IPS-18a (cell line): ENCODE results near the gene MEGF10.
"Not testable (repeated sequence)": the region's sequence is repeated elsewhere in the genome, so short reads cannot be mapped to it uniquely, and the experiment has no call there.

ENCODE experiments used
- H3K27ac ChIP-seq: one replicate; pipeline ENCODE4 v1.5.1; 2013; ENCODE audit warnings: low read length
- H3K27me3 ChIP-seq: one replicate; pipeline ENCODE4 v1.6.1; 2013; ENCODE audit warnings: mild to moderate bottlenecking, low read length; ENCODE audit not compliant: control insufficient read depth, insufficient read depth
- H3K36me3 ChIP-seq: one replicate; pipeline ENCODE4 v1.6.1; 2013; ENCODE audit warnings: low read depth, low read length; ENCODE audit not compliant: control insufficient read depth
- H3K4me1 ChIP-seq: one replicate; pipeline ENCODE4 v1.6.1; 2013; ENCODE audit warnings: low read depth, low read length; ENCODE audit not compliant: control insufficient read depth
- H3K4me3 ChIP-seq: one replicate; pipeline ENCODE4 v1.5.1; 2013; ENCODE audit warnings: low read length
- H3K9ac ChIP-seq: one replicate; pipeline ENCODE4 v1.6.1; 2013; ENCODE audit warnings: mild to moderate bottlenecking, low read length, moderate library complexity
- H3K9me3 ChIP-seq: one replicate; pipeline ENCODE4 v1.6.1; 2013; ENCODE audit warnings: low read depth, low read length; ENCODE audit not compliant: control insufficient read depth

Gene MEGF10

GRCh38 chr5:127290019-127290945, at the start of gene MEGF10:
TSS of gene MEGF10 (plus strand) at chr5:127290796. CDS start at chr5:127331309, 40,513 bp downstream.
- peak within 1 kb of the TSS; percentile 89 for H3K4me3 ChIP-seq
- peak within 1 kb of the TSS; percentile 79 for H3K9ac ChIP-seq
- peak within 1 kb of the TSS; percentile 25 for H3K27ac ChIP-seq
- peaks cover 29% of the 10 kb centered on the region for H3K4me1 ChIP-seq
- H3K27me3 ChIP-seq, result peaks cover 5% of the 10 kb centered on the region
- peaks cover 8% of the 10 kb centered on the region for H3K9me3 ChIP-seq
- H3K36me3 ChIP-seq, result no peaks in the 10 kb centered on the region

- H3K4me3 ChIP-seq, result no peak overlapping the region
- H3K9me3 ChIP-seq, result no peaks in the 10 kb centered on the region
- no peak overlapping the region for H3K9ac ChIP-seq
- H3K27ac ChIP-seq, result no peak overlapping the region
- H3K36me3 ChIP-seq, result no peaks in the 10 kb centered on the region
- peaks cover 4% of the 10 kb centered on the region for H3K4me1 ChIP-seq
- H3K27me3 ChIP-seq, result no peaks in the 10 kb centered on the region
Measured at GRCh38 chr5:127243011-127243410, 47.6 kb upstream of the MEGF10 start.

- no peaks in the 10 kb centered on the region for H3K27me3 ChIP-seq
- H3K36me3 ChIP-seq, result no peaks in the 10 kb centered on the region
- no peak overlapping the region for H3K9ac ChIP-seq
- H3K9me3 ChIP-seq, result peaks cover 8% of the 10 kb centered on the region
- H3K4me1 ChIP-seq, result peaks cover 13% of the 10 kb centered on the region
- H3K27ac ChIP-seq, result no peak overlapping the region
- H3K4me3 ChIP-seq, result no peak overlapping the region
Measured at GRCh38 chr5:127254729-127255284, 35.8 kb upstream of the MEGF10 start.

GRCh38 chr5:127256886-127257597, 33.6 kb upstream of the MEGF10 start:
- Histone ChIP-seq H3K9ac (no peak overlapping the region), H3K27ac (peak overlapping the region; percentile 47), H3K36me3 (no peaks in the 10 kb centered on the region), H3K4me1 (peaks cover 13% of the 10 kb centered on the region), H3K4me3 (no peak overlapping the region), H3K9me3 (peaks cover 8% of the 10 kb centered on the region), H3K27me3 (no peaks in the 10 kb centered on the region)

- Histone ChIP-seq H3K9me3 (peaks cover 2% of the 10 kb centered on the region), H3K4me3 (no peak overlapping the region), H3K4me1 (peaks cover 13% of the 10 kb centered on the region), H3K36me3 (no peaks in the 10 kb centered on the region), H3K27me3 (no peaks in the 10 kb centered on the region), H3K9ac (no peak overlapping the region), H3K27ac (no peak overlapping the region)
Measured at GRCh38 chr5:127260686-127261085, 29.9 kb upstream of the MEGF10 start.

GRCh38 chr5:127265473-127265872, 25.1 kb upstream of the MEGF10 start:
- not testable (repeated sequence) for H3K27ac ChIP-seq, H3K4me1 ChIP-seq, H3K27me3 ChIP-seq, H3K4me3 ChIP-seq, H3K9ac ChIP-seq, H3K36me3 ChIP-seq, H3K9me3 ChIP-seq

GRCh38 chr5:127268342-127268741, 22.3 kb upstream of the MEGF10 start:
- H3K9ac ChIP-seq, H3K27me3 ChIP-seq, H3K36me3 ChIP-seq, H3K9me3 ChIP-seq, H3K27ac ChIP-seq, H3K4me1 ChIP-seq, H3K4me3 ChIP-seq: not testable (repeated sequence)

- not testable (repeated sequence) for H3K36me3 ChIP-seq, H3K27me3 ChIP-seq, H3K9ac ChIP-seq, H3K4me1 ChIP-seq, H3K9me3 ChIP-seq, H3K27ac ChIP-seq, H3K4me3 ChIP-seq
Measured at GRCh38 chr5:127270713-127271112, 19.9 kb upstream of the MEGF10 start.

GRCh38 chr5:127275641-127276193, 14.9 kb upstream of the MEGF10 start:
- Histone ChIP-seq H3K4me3 (no peak overlapping the region), H3K27ac (no peak overlapping the region), H3K36me3 (no peaks in the 10 kb centered on the region), H3K9ac (no peak overlapping the region), H3K27me3 (no peaks in the 10 kb centered on the region), H3K4me1 (peaks cover 3% of the 10 kb centered on the region), H3K9me3 (no peaks in the 10 kb centered on the region)

GRCh38 chr5:127280491-127281220, 9.9 kb upstream of the MEGF10 start:
- peaks cover 5% of the 10 kb centered on the region for H3K4me1 ChIP-seq
- no peaks in the 10 kb centered on the region for H3K36me3 ChIP-seq
- no peak overlapping the region for H3K4me3 ChIP-seq
- no peaks in the 10 kb centered on the region for H3K27me3 ChIP-seq
- H3K9me3 ChIP-seq, result no peaks in the 10 kb centered on the region
- H3K27ac ChIP-seq, result no peak overlapping the region
- no peak overlapping the region for H3K9ac ChIP-seq

- H3K27ac ChIP-seq, result no peak overlapping the region
- no peak overlapping the region for H3K4me3 ChIP-seq
- H3K4me1 ChIP-seq, result peaks cover 5% of the 10 kb centered on the region
- no peaks in the 10 kb centered on the region for H3K27me3 ChIP-seq
- no peak overlapping the region for H3K9ac ChIP-seq
- H3K36me3 ChIP-seq, result no peaks in the 10 kb centered on the region
- no peaks in the 10 kb centered on the region for H3K9me3 ChIP-seq
Measured at GRCh38 chr5:127281609-127282008, 9.0 kb upstream of the MEGF10 start.
